Measurements from ENCODE around the gene ZNF581.

ZNF581 gene

GRCh38 chr19:55694656-55695491 lies 51.4 kb downstream of the ZNF581 start:
- no peak for DNase-seq (ENCODE audit: low read depth in 2 of 2)

Data from stimulated activated CD8-positive, alpha-beta memory T cell treated with anti-CD3 and anti-CD28 coated beads, Interleukin-7, amount 100 ng/mL, for 4 hours (primary cell).